Nephron progenitor cell (in vitro differentiated cells): Measurements from ENCODE around the gene CASD1.

Source experiments
- DNase-seq: peaks from one replicate; pipeline ENCODE4 v3.0.0; 2021
- H3K27ac Mint-ChIP-seq: 2 replicates; pipeline ENCODE4 v1.8.0; 2021; ENCODE audit warnings: mild to moderate bottlenecking, moderate library complexity, mixed read lengths
- H3K27me3 Mint-ChIP-seq: 2 replicates; pipeline ENCODE4 v1.8.0; 2021; ENCODE audit warnings: mild to moderate bottlenecking, low read depth, mixed read lengths; ENCODE audit not compliant: poor library complexity
- H3K36me3 Mint-ChIP-seq: 2 replicates; pipeline ENCODE4 v1.8.0; 2021; ENCODE audit warnings: low read depth, mixed read lengths
- H3K4me1 Mint-ChIP-seq: 2 replicates; pipeline ENCODE4 v1.8.0; 2021; ENCODE audit warnings: mixed read lengths
- H3K4me3 Mint-ChIP-seq: 2 replicates; pipeline ENCODE4 v1.8.0; 2021; ENCODE audit warnings: mild to moderate bottlenecking, moderate library complexity, mixed read lengths
- H3K9me3 Mint-ChIP-seq: 2 replicates; pipeline ENCODE4 v1.8.0; 2021; ENCODE audit warnings: mild to moderate bottlenecking, moderate library complexity, mixed read lengths
- CTCF ChIP-seq: fragments of 200-600 bp; sonication (generic); IDR thresholded peaks from 2 replicates; pipeline ENCODE4 v1.5.0; 2021; ENCODE audit warnings: antibody characterized with exemption

Gene CASD1

DNA sequence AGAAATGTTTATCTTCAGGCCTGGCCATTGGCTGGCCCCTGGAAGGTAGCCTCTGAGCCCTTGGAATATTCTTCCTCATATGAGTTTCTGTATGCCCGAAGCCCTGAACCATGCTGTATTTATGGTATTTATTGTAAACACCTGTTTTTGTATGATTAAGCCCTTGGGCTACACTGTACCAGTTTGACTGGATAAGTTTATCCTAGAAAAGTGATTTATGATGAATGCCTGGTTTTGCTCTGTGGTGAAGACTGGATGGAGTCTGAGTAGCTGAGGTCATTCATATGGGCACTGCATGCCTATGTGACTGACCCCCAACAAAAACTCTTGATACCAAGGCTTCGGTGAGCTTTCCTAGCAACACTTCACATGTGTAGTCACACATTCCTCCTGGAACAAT lies 66.7 kb downstream of the CASD1 start:
- Mint-ChIP-seq H3K4me1 (no peaks in the 10 kb centered on the region), H3K27ac (no peak overlapping the region), H3K4me3 (no peak overlapping the region), H3K9me3 (peaks cover 60% of the 10 kb centered on the region), H3K27me3 (no peaks in the 10 kb centered on the region), H3K36me3 (peaks cover 98% of the 10 kb centered on the region)
- DNase-seq, result no peak
- TF ChIP-seq CTCF, result no peak

DNA sequence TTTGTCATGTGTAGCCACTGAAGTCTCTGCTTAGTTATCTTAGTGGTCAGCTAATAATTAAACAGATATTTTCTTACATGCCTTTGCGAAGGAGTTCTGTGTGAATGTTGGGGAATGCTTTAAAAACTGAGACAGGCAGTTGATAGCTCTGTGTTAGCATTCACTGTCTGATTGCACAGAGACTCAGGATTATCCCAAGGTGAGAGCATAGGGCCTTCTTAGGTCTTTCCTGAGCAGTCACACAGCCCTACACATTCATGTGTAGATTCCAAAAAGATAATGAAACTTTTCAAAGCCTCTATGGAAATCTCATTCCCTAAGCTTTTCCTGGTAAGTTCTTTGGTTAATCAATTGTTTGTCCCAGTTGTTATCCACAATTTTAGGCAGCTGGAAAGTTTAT lies 67.7 kb downstream of the CASD1 start:
- Mint-ChIP-seq H3K36me3 (peaks cover 93% of the 10 kb centered on the region), H3K4me1 (no peaks in the 10 kb centered on the region), H3K27ac (no peak overlapping the region), H3K27me3 (no peaks in the 10 kb centered on the region), H3K9me3 (peaks cover 50% of the 10 kb centered on the region), H3K4me3 (no peak overlapping the region)
- no peak for DNase-seq
- no peak for TF ChIP-seq CTCF

DNA sequence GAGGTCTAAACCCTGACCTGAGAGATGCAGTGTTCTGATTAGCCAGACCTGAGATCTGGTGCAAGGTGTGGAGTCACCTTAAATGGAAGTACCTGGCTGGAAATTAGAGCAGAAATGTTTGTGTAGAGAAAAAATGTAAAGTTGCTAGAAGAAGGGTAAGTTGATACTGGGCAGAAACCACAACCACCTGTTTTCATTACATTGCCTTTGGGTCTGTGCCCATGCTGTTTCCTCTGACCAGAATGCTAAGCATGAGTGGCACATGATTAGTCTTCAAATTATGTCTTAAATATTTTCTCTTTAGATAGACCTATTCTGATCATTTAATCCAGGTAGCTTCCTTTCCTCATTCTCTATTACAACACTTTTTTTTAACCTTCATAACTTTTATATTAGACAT lies 69.0 kb downstream of the CASD1 start:
- peaks cover 38% of the 10 kb centered on the region for H3K9me3 Mint-ChIP-seq
- H3K4me1 Mint-ChIP-seq, result no peaks in the 10 kb centered on the region
- no peak for TF ChIP-seq CTCF
- no peak overlapping the region for H3K4me3 Mint-ChIP-seq
- peaks cover 86% of the 10 kb centered on the region for H3K36me3 Mint-ChIP-seq
- H3K27me3 Mint-ChIP-seq, result no peaks in the 10 kb centered on the region
- DNase-seq, result no peak
- no peak overlapping the region for H3K27ac Mint-ChIP-seq

DNA sequence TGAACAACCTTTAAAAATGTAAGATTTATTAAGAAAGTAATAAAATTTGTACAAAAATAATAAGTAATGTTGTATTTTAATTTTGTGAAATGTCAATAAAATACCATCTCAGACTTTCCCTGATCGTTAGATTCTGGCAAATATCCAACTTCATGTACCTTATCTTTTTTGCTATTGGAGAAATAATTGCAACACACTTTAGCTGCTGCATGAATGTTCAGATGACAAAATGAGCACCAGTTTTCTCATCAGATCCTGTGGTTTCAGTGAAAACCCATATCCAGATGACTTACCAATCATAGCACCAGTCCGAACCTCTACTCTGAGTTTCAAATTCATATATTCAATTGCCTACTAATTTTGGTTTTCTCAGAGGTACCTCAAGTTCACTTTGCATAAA lies 69.9 kb downstream of the CASD1 start:
- Mint-ChIP-seq H3K27ac (no peak overlapping the region), H3K27me3 (no peaks in the 10 kb centered on the region), H3K4me3 (no peak overlapping the region), H3K36me3 (peaks cover 84% of the 10 kb centered on the region), H3K4me1 (no peaks in the 10 kb centered on the region), H3K9me3 (peaks cover 29% of the 10 kb centered on the region)
- no peak for DNase-seq
- TF ChIP-seq CTCF, result no peak

- no peak for TF ChIP-seq CTCF
- Mint-ChIP-seq H3K27me3 (no peaks in the 10 kb centered on the region), H3K36me3 (peaks cover 77% of the 10 kb centered on the region), H3K27ac (no peak overlapping the region), H3K4me3 (no peak overlapping the region), H3K4me1 (no peaks in the 10 kb centered on the region), H3K9me3 (peaks cover 18% of the 10 kb centered on the region)
- no peak for DNase-seq
These were observed 71.0 kb downstream of the CASD1 start for GRCh38 chr7:94580601-94581000.

DNA sequence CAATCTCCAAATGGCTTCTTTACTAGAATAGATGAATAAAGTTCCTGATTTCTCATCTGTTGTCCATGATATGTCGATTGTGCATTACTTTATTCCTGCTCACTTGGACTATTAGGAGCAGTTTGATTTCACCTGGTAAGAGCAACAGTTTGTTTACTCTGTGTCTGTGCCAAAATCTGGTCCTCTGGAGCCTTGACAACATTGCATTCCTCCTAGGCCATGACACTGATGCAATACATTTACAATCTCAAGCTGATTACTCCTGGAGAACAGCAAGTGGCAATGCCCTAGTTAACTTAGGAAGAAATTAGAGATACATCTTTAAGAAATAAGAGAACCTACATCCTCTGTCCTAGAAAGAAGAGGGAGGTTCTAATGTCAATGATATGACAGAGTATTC lies 74.5 kb downstream of the CASD1 start:
- H3K27ac Mint-ChIP-seq, result no peak overlapping the region
- peaks cover 69% of the 10 kb centered on the region for H3K36me3 Mint-ChIP-seq
- H3K9me3 Mint-ChIP-seq, result peaks cover 5% of the 10 kb centered on the region
- H3K4me1 Mint-ChIP-seq, result no peaks in the 10 kb centered on the region
- no peak for TF ChIP-seq CTCF
- no peak overlapping the region for H3K4me3 Mint-ChIP-seq
- DNase-seq, result no peak
- no peaks in the 10 kb centered on the region for H3K27me3 Mint-ChIP-seq
